ENCODE data around the gene ADAMTS1. TPM values are rescaled to one million over a fixed set of nuclear protein-coding genes. Genes with fewer than 3 reads are reported as not detected.

The ADAMTS1 gene
- total RNA-seq, 1 donor from 2014 or later: 12.6 TPM

Other genes with a start within 250 kb of the ADAMTS1 start
- gene ADAMTS5, start 121.7 kb upstream of the ADAMTS1 start, total RNA-seq: 0.33 and 0.34 TPM in 2 replicates

All from dermis blood vessel endothelial cell (primary cell).